ENCODE results near the gene PCMTD2.
"Not testable (repeated sequence)": the region's sequence is repeated elsewhere in the genome, so short reads cannot be mapped to it uniquely, and the experiment has no call there.

PCMTD2 gene

GRCh38 chr20:64224351-64225170 is 31.0 kb upstream of the PCMTD2 start:
- no peak for DNase-seq

GRCh38 chr20:64225171-64225595 is 30.4 kb upstream of the PCMTD2 start:
- DNase-seq: no peak

GRCh38 chr20:64225828-64226598 is 29.5 kb upstream of the PCMTD2 start:
- no peak for DNase-seq

- DNase-seq: no peak
Measured at GRCh38 chr20:64226686-64227580, 28.6 kb upstream of the PCMTD2 start.

GRCh38 chr20:64228086-64228653 is 27.4 kb upstream of the PCMTD2 start:
- DNase-seq: no peak

- DNase-seq: no peak
Measured at GRCh38 chr20:64228751-64229506, 26.6 kb upstream of the PCMTD2 start.

- no peak for DNase-seq
Measured at GRCh38 chr20:64229507-64230061, 26.0 kb upstream of the PCMTD2 start.

GRCh38 chr20:64230461-64231145 is 24.9 kb upstream of the PCMTD2 start:
- DNase-seq: no peak

GRCh38 chr20:64231621-64232550 is 23.7 kb upstream of the PCMTD2 start:
- DNase-seq: no peak

GRCh38 chr20:64232794-64233193 is 22.8 kb upstream of the PCMTD2 start:
- peak; percentile 32 for DNase-seq

GRCh38 chr20:64233725-64234124 is 21.8 kb upstream of the PCMTD2 start:
- no peak for DNase-seq

- no peak for DNase-seq
Measured at GRCh38 chr20:64234291-64234791, 21.2 kb upstream of the PCMTD2 start.

GRCh38 chr20:64234921-64235565 is 20.5 kb upstream of the PCMTD2 start:
- DNase-seq: not testable (repeated sequence)

- DNase-seq: no peak
Measured at GRCh38 chr20:64236137-64237088, 19.1 kb upstream of the PCMTD2 start.

- DNase-seq: no peak
Measured at GRCh38 chr20:64237316-64237715, 18.2 kb upstream of the PCMTD2 start.

GRCh38 chr20:64238115-64238825 is 17.3 kb upstream of the PCMTD2 start:
- no peak for DNase-seq

GRCh38 chr20:64238851-64239387 is 16.6 kb upstream of the PCMTD2 start:
- DNase-seq: no peak
